ENCODE results near the gene HCFC1R1. TPM values are rescaled to one million over a fixed set of nuclear protein-coding genes. Genes with fewer than 3 reads are reported as not detected.

The HCFC1R1 gene
- total and polyA plus RNA-seq, 2 of the 8 experiments (the other 6 are each of a cell fraction or from before 2014, with no cell fraction given) = 72.7 to 138 TPM

DNA sequence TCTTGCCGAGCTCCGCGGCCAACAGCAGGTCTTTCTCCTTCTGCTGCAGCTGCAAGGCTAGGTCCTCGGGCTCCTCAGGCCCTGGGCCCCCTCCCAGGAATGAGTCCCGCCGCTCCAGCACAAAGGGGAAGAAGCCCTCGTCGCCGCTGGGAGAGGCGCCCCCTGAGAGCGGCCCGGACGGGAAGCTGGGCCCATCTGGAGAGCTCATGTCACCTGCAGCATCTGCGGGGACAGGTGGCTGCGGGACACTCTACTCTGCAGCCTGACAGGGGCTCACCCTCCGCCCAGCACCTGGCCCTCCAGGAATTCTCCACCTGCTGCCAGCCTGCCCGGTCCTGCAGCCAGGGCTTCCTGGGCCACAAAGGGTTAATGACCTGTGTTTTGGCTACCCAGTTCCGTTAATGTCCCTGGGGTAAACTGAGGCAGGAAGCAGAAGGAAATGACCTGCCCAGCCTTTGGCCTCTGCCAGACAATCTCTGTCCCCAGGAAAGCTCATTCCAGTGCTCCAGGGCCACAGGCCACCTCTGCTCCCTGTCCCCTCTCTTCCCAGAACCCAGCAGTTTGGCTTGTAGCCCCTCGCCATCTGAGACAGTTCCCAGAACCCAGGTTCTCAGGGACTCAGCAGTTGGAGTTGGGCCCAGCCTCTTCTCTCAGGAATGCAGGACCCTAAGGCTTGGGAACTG is 11.7 kb upstream of the HCFC1R1 start (continued):
- TF ChIP-seq POLR2AphosphoS5 (IDR thresholded peaks at IDR 0.05; ENCODE audit: low read depth, low read length) (no peak), KDM1A (IDR thresholded peaks at IDR 0.05; ENCODE audit: borderline replicate concordance, low read length) (no peak), CHD1 (IDR thresholded peaks at IDR 0.05; ENCODE audit: low read depth, low read length) (no peak), SUZ12 (IDR thresholded peaks at IDR 0.05; ENCODE audit: low read length) (no peak), EZH2 (IDR thresholded peaks at IDR 0.05; ENCODE audit: low read depth, low read length, severe bottlenecking) (no peak)

Data from H1 (cell line).